Right cardiac atrium (tissue), 5 donors: Measurements from ENCODE around the gene ITLN1. TPM values are rescaled to one million over a fixed set of nuclear protein-coding genes. Genes with fewer than 3 reads are reported as not detected.
A peak's percentile ranks its signal among the peaks of the same experiment; 100 is the strongest.

Experiments
- ATAC-seq, 2 donors: fragments of 200-7000 bp; cut with Tn5 transposase; one replicate each; pipeline versions ENCODE4 v1.8.0 to v1.9.1; 2020; ENCODE audit warnings: moderate library complexity in 2 of 2, mild to moderate bottlenecking in 1 of 2
- DNase-seq, 3 donors: peaks; one replicate each; pipeline ENCODE4 v3.0.0-alpha.2; 2020
- H3K27ac ChIP-seq: one replicate; pipeline ENCODE4 v1.5.1; 2013; ENCODE audit warnings: mild to moderate bottlenecking, low read length, control low read depth, moderate library complexity
- H3K27me3 ChIP-seq: one replicate; pipeline ENCODE4 v1.6.1; 2013; ENCODE audit not compliant: control insufficient read depth, insufficient read depth
- H3K4me1 ChIP-seq: one replicate; pipeline ENCODE4 v1.6.1; 2013; ENCODE audit warnings: low read length; ENCODE audit not compliant: control insufficient read depth, insufficient read depth
- H3K4me3 ChIP-seq: one replicate; pipeline ENCODE4 v1.5.1; 2013; ENCODE audit warnings: low read length, control low read depth
- H3K9me3 ChIP-seq: one replicate; pipeline ENCODE4 v1.6.1; 2013; ENCODE audit warnings: low read length; ENCODE audit not compliant: control insufficient read depth
- WGBS: extraction: QIAGEN DNeasy Blood & Tissue Kit; methylation state at CpG from one replicate; pipeline ENCODE4 v1.1.7; 2013; 5-methylcytosine and 5-hydroxymethylcytosine counted together
- intact Hi-C, 4 donors: fragments of 100-400 bp; cut with DNase I; formaldehyde crosslinking; loops; one replicate each; pipeline versions ENCODE4 v1.11.0 to v1.14.0; 2022 to 2023
- polyA plus RNA-seq: library from polyadenylated mRNA; stranded (reverse); fragments of 200-250 nt; gene quantifications from one replicate; pipeline ENCODE4 v1.2.3, GENCODE V29; 2013
- total RNA-seq, 4 donors: library from RNA; stranded (reverse); fragmentation: NEBNext Ultra II Directional; extraction: Animal tissue kit (Norgen Biotek cat#: 25700); gene quantifications; one replicate each; pipeline ENCODE4 v1.2.1, GENCODE V29; 2021
- donor health status: healthy with polysubstance abuse.
- donor health status: DM: no; HTN: yes; CAD: no.
- donor health status: DM: no; HTN: no; CAD: no.
- donor health status: DM: no; HTN: yes; CAD: no; lungs with severe emphysema.
- donor health status: DM: yes; HTN: yes; CAD: no.

ITLN1 gene
- total and polyA plus RNA-seq, 5 donors = 3.0 to 30.0 (median 18.7) TPM

DNA sequence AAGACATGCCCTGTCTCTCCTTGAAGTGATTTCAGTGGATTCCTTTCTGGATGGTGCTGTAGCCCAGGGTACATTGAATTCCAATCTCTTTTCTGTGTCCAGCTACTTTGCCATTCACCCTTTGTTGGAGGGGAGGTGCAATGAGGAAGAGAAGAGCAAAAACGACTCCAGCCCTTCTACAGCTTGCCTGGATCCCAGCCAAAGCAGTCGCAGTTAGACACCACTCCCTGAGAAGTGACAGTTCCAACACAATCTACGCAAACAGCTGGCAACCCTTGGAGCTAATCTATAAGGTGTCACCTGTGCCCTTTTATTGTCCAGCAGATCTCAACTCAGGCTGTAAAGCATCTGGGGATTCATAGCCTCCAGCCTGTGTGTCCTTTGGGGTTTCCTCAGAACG is 26.9 kb downstream of the ITLN1 start:
- WGBS = 30% methylated on average over 4 of the region's 4 CpGs
- DNase-seq (peak; percentile 31 to 67 (median 62)), ATAC-seq (no peak)
- no peak overlapping the region for H3K4me3 ChIP-seq
- no peak overlapping the region for H3K27ac ChIP-seq
- H3K27me3 ChIP-seq = no peaks in the 10 kb centered on the region
- no peaks in the 10 kb centered on the region for H3K9me3 ChIP-seq
- intact Hi-C loops = no loop called here
- peaks cover 3% of the 10 kb centered on the region for H3K4me1 ChIP-seq

- DNase-seq (no peak), ATAC-seq (no peak)
- Histone ChIP-seq H3K4me3 (no peak overlapping the region), H3K27me3 (no peaks in the 10 kb centered on the region), H3K4me1 (no peaks in the 10 kb centered on the region), H3K9me3 (no peaks in the 10 kb centered on the region), H3K27ac (no peak overlapping the region)
- WGBS = 67% methylated on average over 9 of the region's 9 CpGs
- intact Hi-C loops = no loop called here
Observed at GRCh38 chr1:160855181-160855981, 29.6 kb downstream of the ITLN1 start.

DNA sequence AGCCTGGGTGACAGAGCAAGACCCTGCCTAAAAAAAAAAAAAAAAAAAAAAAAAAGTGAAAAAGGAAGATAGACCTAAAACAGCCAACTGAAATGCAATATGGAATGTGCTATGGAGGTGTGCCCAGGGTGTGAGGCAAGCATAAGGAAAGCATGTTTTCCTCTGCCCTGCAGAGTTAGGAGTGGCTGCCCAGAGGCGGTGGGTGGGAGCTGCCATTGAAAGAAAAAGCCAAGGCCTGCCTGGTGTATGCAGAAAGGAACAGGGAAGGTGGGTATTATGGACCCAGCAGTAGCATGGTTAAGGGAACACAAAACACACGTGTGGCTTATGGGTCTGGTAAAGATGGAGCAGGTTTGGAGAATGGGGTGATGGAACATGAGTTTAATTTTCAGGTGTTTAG is 31.2 kb downstream of the ITLN1 start:
- 86% methylated on average over 2 of the region's 2 CpGs for WGBS
- Histone ChIP-seq H3K27me3 (no peaks in the 10 kb centered on the region), H3K4me3 (no peak overlapping the region), H3K4me1 (no peaks in the 10 kb centered on the region), H3K27ac (no peak overlapping the region), H3K9me3 (no peaks in the 10 kb centered on the region)
- ATAC-seq (no peak), DNase-seq (no peak)
- intact Hi-C loops = no loop called here

GRCh38 chr1:160853014-160853413 is 32.0 kb downstream of the ITLN1 start:
- DNase-seq (no peak), ATAC-seq (no peak)
- no peaks in the 10 kb centered on the region for H3K27me3 ChIP-seq
- no peak overlapping the region for H3K27ac ChIP-seq
- 89% methylated on average over 3 of the region's 3 CpGs for WGBS
- intact Hi-C loops = no loop called here
- no peak overlapping the region for H3K4me3 ChIP-seq
- no peaks in the 10 kb centered on the region for H3K4me1 ChIP-seq
- no peaks in the 10 kb centered on the region for H3K9me3 ChIP-seq

GRCh38 chr1:160850993-160851392 is 34.0 kb downstream of the ITLN1 start:
- 88% methylated on average over 8 of the region's 8 CpGs for WGBS
- no peaks in the 10 kb centered on the region for H3K27me3 ChIP-seq
- ATAC-seq (no peak), DNase-seq (no peak)
- no peaks in the 10 kb centered on the region for H3K9me3 ChIP-seq
- no peak overlapping the region for H3K27ac ChIP-seq
- H3K4me1 ChIP-seq = no peaks in the 10 kb centered on the region
- H3K4me3 ChIP-seq = no peak overlapping the region
- intact Hi-C loops = no loop called here

- 72% methylated on average over 5 of the region's 5 CpGs for whole genome bisulfite sequencing
- no peaks in the 10 kb centered on the region for H3K27me3 ChIP-seq
- no peaks in the 10 kb centered on the region for H3K9me3 ChIP-seq
- H3K27ac ChIP-seq = no peak overlapping the region
- ATAC-seq (no peak), DNase-seq (no peak)
- H3K4me1 ChIP-seq = no peaks in the 10 kb centered on the region
- no peak overlapping the region for H3K4me3 ChIP-seq
- intact Hi-C loops = no loop called here
Observed at GRCh38 chr1:160850541-160850940, 34.4 kb downstream of the ITLN1 start.

GRCh38 chr1:160846281-160846680 is 38.7 kb downstream of the ITLN1 start:
- H3K27ac ChIP-seq = no peak overlapping the region
- no peaks in the 10 kb centered on the region for H3K4me1 ChIP-seq
- no peak overlapping the region for H3K4me3 ChIP-seq
- DNase-seq (no peak), ATAC-seq (no peak)
- 76% methylated on average over 12 of the region's 12 CpGs for WGBS
- intact Hi-C loops = no loop called here
- H3K27me3 ChIP-seq = no peaks in the 10 kb centered on the region
- H3K9me3 ChIP-seq = no peaks in the 10 kb centered on the region

GRCh38 chr1:160844447-160845232 is 40.3 kb downstream of the ITLN1 start:
- Histone ChIP-seq H3K4me1 (no peaks in the 10 kb centered on the region), H3K27me3 (no peaks in the 10 kb centered on the region), H3K27ac (no peak overlapping the region), H3K9me3 (no peaks in the 10 kb centered on the region), H3K4me3 (no peak overlapping the region)
- WGBS = 86% methylated on average over 12 of the region's 12 CpGs
- intact Hi-C loops = no loop called here
- ATAC-seq (no peak), DNase-seq (no peak)

- Histone ChIP-seq H3K4me3 (no peak overlapping the region), H3K4me1 (peaks cover 4% of the 10 kb centered on the region), H3K27me3 (no peaks in the 10 kb centered on the region), H3K27ac (no peak overlapping the region), H3K9me3 (no peaks in the 10 kb centered on the region)
- intact Hi-C loops = no loop called here
- no peak for DNase-seq
- WGBS = 91% methylated on average over 4 of the region's 4 CpGs
- ATAC-seq = no peak
Observed at GRCh38 chr1:160841079-160841478, 43.9 kb downstream of the ITLN1 start.

GRCh38 chr1:160839746-160840145 is 45.2 kb downstream of the ITLN1 start:
- no peak for DNase-seq
- H3K4me3 ChIP-seq = no peak overlapping the region
- H3K27ac ChIP-seq = no peak overlapping the region
- H3K27me3 ChIP-seq = no peaks in the 10 kb centered on the region
- intact Hi-C loops = loop anchor here (5.0 to 10.0 kb wide), 3 partner anchors 113 to 255 kb away; partner anchors contain the start of genes ITLN2 (in 4 of the 4) and KLHDC9 (in 1 of the 4)
- WGBS = 74% methylated on average over 2 of the region's 2 CpGs
- no peak for ATAC-seq
- no peaks in the 10 kb centered on the region for H3K9me3 ChIP-seq
- peaks cover 4% of the 10 kb centered on the region for H3K4me1 ChIP-seq

- no peak for DNase-seq
- intact Hi-C loops = loop anchor here (5.0 to 10.0 kb wide), 3 partner anchors 113 to 256 kb away; partner anchors contain the start of genes ITLN2 (in 4 of the 4) and KLHDC9 (in 1 of the 4)
Observed at GRCh38 chr1:160838888-160839287, 46.1 kb downstream of the ITLN1 start.

More at GRCh38 chr1:160838888-160839287, 46.1 kb downstream of the ITLN1 start:
- WGBS = 77% methylated on average over 7 of the region's 7 CpGs
- H3K27ac ChIP-seq = no peak overlapping the region
- ATAC-seq = no peak
- no peak overlapping the region for H3K4me3 ChIP-seq
- H3K9me3 ChIP-seq = no peaks in the 10 kb centered on the region
- no peaks in the 10 kb centered on the region for H3K27me3 ChIP-seq
- peaks cover 4% of the 10 kb centered on the region for H3K4me1 ChIP-seq
